GM23248 (cell line): Measurements from ENCODE around the gene PACC1.

Experiments
- EZH2 ChIP-seq: fragments of 200-600 bp; sonication (generic); IDR thresholded peaks from 2 replicates; pipeline ENCODE4 v1.6.1; 2018; ENCODE audit warnings: antibody characterized with exemption, mild to moderate bottlenecking; ENCODE audit not compliant: insufficient read depth, poor library complexity, severe bottlenecking
- EZH2phosphoT487 ChIP-seq: fragments of 200-600 bp; sonication (generic); IDR thresholded peaks from 2 replicates; pipeline ENCODE4 v1.6.1; 2018; ENCODE audit warnings: antibody characterized with exemption, moderate library complexity, mild to moderate bottlenecking, low read depth; ENCODE audit not compliant: insufficient read depth

- no peak for TF ChIP-seq EZH2
- no peak for TF ChIP-seq EZH2phosphoT487
Observed at GRCh38 chr1:212454741-212455140, 40.1 kb upstream of the PACC1 start.
